K562 (cell line): ENCODE results near the gene DAW1. TPM values are rescaled to one million over a fixed set of nuclear protein-coding genes. Genes with fewer than 3 reads are reported as not detected.

Experiments used
- ATAC-seq: fragments of 200-7000 bp; cut with Tn5 transposase; 3 replicates; pipeline ENCODE4 v1.9.1; 2020; ENCODE audit warnings: moderate library complexity
- BruUV-seq: library from RNA; stranded (reverse); fragments of 400-500 nt; replicated peaks from 2 replicates; lab custom pipeline; 2021; lab: Mats Ljungman, UMichigan
- CTCF ChIA-PET: fragments of 300-600 bp; formaldehyde crosslinking; extraction: SDS; loops from one replicate; lab custom pipeline; 2021; ENCODE audit warnings: low intra/inter-chr PET ratio; lab: Yijun Ruan, JAX
- POLR2A ChIA-PET: fragments of 300-600, 350-650 bp; sonication (Branson Sonifier 250); formaldehyde crosslinking; extraction: SDS; loops from one replicate; lab custom pipeline; 2021; ENCODE audit warnings: antibody characterized with exemption, inconsistent platforms; lab: Yijun Ruan, JAX
- DNase-seq, 4 experiments: peaks; one replicate each; pipeline versions ENCODE4 v3.0.0 to v3.0.0-alpha.2; 2011 to 2018; ENCODE audit warnings: low spot score in 3 of 4, mixed read lengths in 3 of 4; ENCODE audit errors: extremely low read depth in 1 of 4
- FAIRE-seq: peaks from 2 replicates; lab custom pipeline; 2011; peaks lifted over from hg19 to GRCh38; lab: Jason Lieb, UNC
- H2AFZ ChIP-seq: 2 replicates; pipeline ENCODE4 v1.6.0; 2011; ENCODE audit warnings: low read depth, low read length, control low read depth, inconsistent platforms
- H3K27ac ChIP-seq: fragments of 200-600 bp; 3 replicates; pipeline ENCODE4 v1.8.0; 2011; ENCODE audit warnings: low read depth, mild to moderate bottlenecking, control low read depth, inconsistent platforms, low read length, moderate library complexity, mixed read lengths; ENCODE audit errors: extremely low read depth
- H3K27me3 ChIP-seq, 2 experiments: fragments of 300-600 bp in 1 of 2; 2 replicates in 1 of 2; 3 replicates in 1 of 2; pipeline versions ENCODE4 v1.6.0 to v1.8.0; 2011; ENCODE audit warnings: inconsistent platforms in 2 of 2, low read length in 2 of 2, mild to moderate bottlenecking in 1 of 2, mixed read lengths in 1 of 2, moderate library complexity in 1 of 2; ENCODE audit not compliant: control insufficient read depth in 2 of 2, insufficient read depth in 2 of 2
- H3K36me3 ChIP-seq: fragments of 300-600 bp; 3 replicates; pipeline ENCODE4 v1.8.0; 2011; ENCODE audit warnings: mild to moderate bottlenecking, low read length, inconsistent platforms; ENCODE audit not compliant: control insufficient read depth, insufficient read depth
- H3K4me1 ChIP-seq, 2 experiments: fragments of 200-600 bp in 1 of 2; replicated peaks in 1 of 2; 2 replicates in 1 of 2; 3 replicates in 1 of 2; pipeline versions ENCODE4 v1.5.1 to v1.8.0; 2011; ENCODE audit warnings: inconsistent platforms in 2 of 2, low read length in 2 of 2, mild to moderate bottlenecking in 1 of 2, mixed read lengths in 1 of 2, moderate library complexity in 1 of 2; ENCODE audit not compliant: control insufficient read depth in 2 of 2, insufficient read depth in 2 of 2
- H3K4me2 ChIP-seq: 2 replicates; pipeline ENCODE4 v1.6.1; 2011; ENCODE audit warnings: low read length, control low read depth, inconsistent platforms, mixed read lengths; ENCODE audit not compliant: insufficient read depth
- H3K4me3 ChIP-seq: fragments of 200-600 bp; sonication (generic), shearing (Covaris generic); 2 replicates; pipeline ENCODE4 v1.5.1; 2016; ENCODE audit warnings: control low read depth, inconsistent platforms
- H3K79me2 ChIP-seq: fragments of 200-600 bp; 3 replicates; pipeline ENCODE4 v1.8.0; 2011; ENCODE audit warnings: low read length, inconsistent platforms; ENCODE audit not compliant: control insufficient read depth, insufficient read depth
- H3K9ac ChIP-seq, 2 experiments: 2 replicates each; pipeline versions ENCODE4 v1.6.0 to v1.6.1; 2011; ENCODE audit warnings: low read depth in 2 of 2, low read length in 2 of 2, control low read depth in 1 of 2, inconsistent platforms in 1 of 2, mild to moderate bottlenecking in 1 of 2, mixed read lengths in 1 of 2; ENCODE audit not compliant: insufficient read depth in 1 of 2
- H3K9me1 ChIP-seq: one replicate; pipeline ENCODE4 v1.6.0; 2011; ENCODE audit warnings: inconsistent platforms, mild to moderate bottlenecking, low read length, moderate library complexity; ENCODE audit not compliant: control insufficient read depth, insufficient read depth
- H3K9me3 ChIP-seq: replicated peaks from 2 replicates; pipeline ENCODE4 v1.5.1; 2011; ENCODE audit warnings: low read depth, low read length, inconsistent platforms; ENCODE audit not compliant: control insufficient read depth, insufficient read depth
- H4K20me1 ChIP-seq: replicated peaks from 2 replicates; pipeline ENCODE4 v1.6.1; 2011; ENCODE audit warnings: low read length, inconsistent platforms, mixed read lengths; ENCODE audit not compliant: control insufficient read depth, insufficient read depth
- RREB1 ChIP-seq: fragments of 250-450 bp; sonication (Bioruptor Pico); IDR thresholded peaks from 2 replicates; pipeline ENCODE4 v1.4.0; 2020
- ZBTB40 ChIP-seq, 2 experiments: fragments of 450-650 bp in 1 of 2; sonication (generic) in 1 of 2; formaldehyde crosslinking in 1 of 2; IDR thresholded peaks; 2 replicates each; pipeline versions ENCODE4 v1.7.1 to v1.9.0; 2016 to 2022; ENCODE audit warnings: inconsistent platforms in 1 of 2, mild to moderate bottlenecking in 1 of 2, missing genetic modification reagents in 1 of 2
- ZNF282 ChIP-seq: sonication (generic); formaldehyde crosslinking; IDR thresholded peaks from 2 replicates; pipeline ENCODE4 v1.8.1; 2023; ENCODE audit warnings: missing genetic modification reagents
- WGBS: fragments of 100-300 bp; shearing (Covaris generic); methylation state at CpG from one replicate; pipeline ENCODE4 v1.1.6; 2016; ENCODE audit warnings: low coverage, mixed read lengths; ENCODE audit not compliant: insufficient coverage; ENCODE audit errors: missing lambda C conversion rate; 5-methylcytosine and 5-hydroxymethylcytosine counted together
- in situ Hi-C: fragments of 300-500 bp; cut with MboI; formaldehyde crosslinking; loops from 4 replicates; pipeline ENCODE4 v1.15.0; 2018; ENCODE audit warnings: inconsistent platforms, mixed read lengths
- intact Hi-C: fragments of 100-400 bp; cut with micrococcal nuclease; formaldehyde crosslinking; loops from 2 replicates; pipeline ENCODE4 v1.14.2; 2022
- polyA plus RNA-seq, 8 experiments: library from polyadenylated mRNA; depleted of rRNA in 4 of 8; stranded (reverse) in 5 of 8; unstranded in 3 of 8; fragments of >200 nt; fragmentation: Nextera tagmentation in 2 of 8; fragmentation: Illumina TruSeq in 1 of 8; extraction: Ambion mirVana in 2 of 8; extraction: Trizol in 1 of 8; gene quantifications; 2 replicates each; pipeline versions ENCODE4 v1.2.1 to v1.2.3, GENCODE V29; 2011 to 2014; ENCODE audit warnings: inconsistent platforms in 1 of 8, missing spikeins in 1 of 8
- total RNA-seq, 7 experiments: library from RNA; depleted of rRNA in 6 of 7; stranded (reverse); fragments of >200 nt in 6 of 7; fragmentation: Illumina TruSeq in 2 of 7; extraction: Trizol in 2 of 7; gene quantifications; 2 replicates each; pipeline versions ENCODE4 v1.2.1 to v1.2.3, GENCODE V29; 2011 to 2021; ENCODE audit warnings: low replicate concordance in 1 of 7

The DAW1 gene
- total and polyA plus RNA-seq, 9 of the 15 experiments (the other 6 are each of a cell fraction or from before 2014, with no cell fraction given) = not detected

GRCh38 chr2:227848586-227848985, 22.8 kb upstream of the DAW1 start (continued):
- TF ChIP-seq RREB1 (no peak), ZNF282 (CRISPR knock-in tag) (no peak)

GRCh38 chr2:227849906-227850305, 21.5 kb upstream of the DAW1 start:
- Histone ChIP-seq H3K4me3 (no peak overlapping the region), H3K27me3 (no peaks in the 10 kb centered on the region), H2AFZ (no peak overlapping the region), H3K36me3 (no peaks in the 10 kb centered on the region), H3K4me2 (no peak overlapping the region), H3K9ac (no peak overlapping the region), H4K20me1 (no peaks in the 10 kb centered on the region), H3K4me1 (no peaks in the 10 kb centered on the region), H3K9me3 (no peaks in the 10 kb centered on the region), H3K79me2 (no peaks in the 10 kb centered on the region), H3K9me1 (no peaks in the 10 kb centered on the region), H3K27ac (no peak overlapping the region)
- FAIRE-seq = no peak
- in situ Hi-C loops (no loop called here), intact Hi-C loops (no loop called here)
- ATAC-seq = no peak
- 0% methylated on average over 1 of the region's 1 CpG for WGBS
- CTCF ChIA-PET = no interaction called here
- POLR2A ChIA-PET = no interaction called here
- DNase-seq = no peak
- BruUV-seq = no TSS peak
- no peak for TF ChIP-seq ZBTB40 (IDR thresholded peaks at IDR 0.05)
- TF ChIP-seq ZBTB40 (CRISPR knock-in tag; IDR thresholded peaks at IDR 0.05) = no peak
